Omental fat pad (tissue), 4 donors: ENCODE results near the gene NUDT16. TPM values are rescaled to one million over a fixed set of nuclear protein-coding genes. Genes with fewer than 3 reads are reported as not detected.
"Not testable (repeated sequence)": the region's sequence is repeated elsewhere in the genome, so short reads cannot be mapped to it uniquely, and the experiment has no call there.

ENCODE experiments used
- ATAC-seq: fragments of 150-250 bp; one replicate; pipeline ENCODE4 v1.9.1; 2016; ENCODE audit warnings: mild to moderate bottlenecking, moderate library complexity; ENCODE audit not compliant: low FRiP score
- DNase-seq: peaks from one replicate; pipeline ENCODE4 v3.0.0-alpha.2; 2019; ENCODE audit warnings: low spot score
- total RNA-seq, 4 donors: library from RNA; depleted of rRNA; stranded (reverse); fragments of >200 nt; gene quantifications; one replicate each; pipeline ENCODE4 v1.1.0, GENCODE V29; 2016
- TF ChIP-seq, protein P1 (sequence below), 3 donors: fragments of 450-650 bp; IDR thresholded peaks; one replicate each; pipeline ENCODE4 v1.5.1; 2016 to 2017; ENCODE audit warnings: antibody characterized with exemption in 3 of 3, mild to moderate bottlenecking in 3 of 3, moderate library complexity in 2 of 3

NUDT16 gene
- total RNA-seq, 4 donors from 2014 or later: 26.7 to 62.3 (median 39.0) TPM

DNA sequence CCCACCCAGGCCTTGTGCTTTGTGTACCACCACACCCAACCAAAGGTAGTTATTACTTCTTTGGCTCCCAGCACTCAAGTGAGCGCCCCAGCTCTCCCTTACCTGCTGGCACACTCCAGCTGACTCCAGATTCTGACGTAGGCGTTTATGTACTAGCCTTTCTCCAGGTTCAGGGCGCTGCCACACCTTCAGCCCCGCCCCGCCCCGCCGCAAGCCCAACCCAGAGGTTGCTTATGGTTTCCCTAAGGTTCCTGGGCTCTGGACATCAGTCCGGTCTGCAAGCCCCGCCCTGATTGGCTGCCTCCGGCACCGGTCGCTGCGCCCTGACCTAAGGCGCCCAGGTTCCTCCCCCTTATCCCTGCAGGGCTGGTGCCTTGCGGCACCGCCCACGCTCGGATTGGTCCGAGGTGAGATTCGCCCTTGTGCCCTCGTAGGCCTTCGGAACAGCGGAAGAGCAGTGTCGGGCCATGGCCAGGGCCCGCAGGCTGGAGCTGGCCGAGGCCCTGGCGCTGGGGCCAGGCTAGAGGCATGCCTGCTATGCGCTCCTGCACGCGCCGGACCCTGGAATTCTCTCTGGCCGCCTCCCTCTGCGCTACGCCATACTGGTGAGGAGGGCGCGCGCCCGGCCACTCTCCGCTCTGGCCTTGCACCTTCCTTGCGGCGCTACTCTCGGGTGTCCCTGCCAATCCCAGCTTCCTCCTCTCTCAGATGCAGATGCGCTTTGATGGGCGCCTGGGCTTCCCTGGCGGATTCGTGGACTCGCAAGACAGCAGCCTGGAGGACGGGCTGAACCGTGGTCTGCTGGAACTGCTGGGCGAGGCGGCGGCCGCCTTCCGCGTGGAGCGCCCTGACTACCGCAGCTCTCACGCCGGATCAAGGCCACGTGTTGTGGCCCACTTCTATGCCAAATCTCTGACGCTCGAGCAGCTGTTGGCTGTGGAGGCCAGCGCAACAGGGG, 19.8 kb upstream of the NUDT16 start:
- peak; percentile 94 for ATAC-seq
- DNase-seq: peak; percentile 30
- TF ChIP-seq, protein P1, sequence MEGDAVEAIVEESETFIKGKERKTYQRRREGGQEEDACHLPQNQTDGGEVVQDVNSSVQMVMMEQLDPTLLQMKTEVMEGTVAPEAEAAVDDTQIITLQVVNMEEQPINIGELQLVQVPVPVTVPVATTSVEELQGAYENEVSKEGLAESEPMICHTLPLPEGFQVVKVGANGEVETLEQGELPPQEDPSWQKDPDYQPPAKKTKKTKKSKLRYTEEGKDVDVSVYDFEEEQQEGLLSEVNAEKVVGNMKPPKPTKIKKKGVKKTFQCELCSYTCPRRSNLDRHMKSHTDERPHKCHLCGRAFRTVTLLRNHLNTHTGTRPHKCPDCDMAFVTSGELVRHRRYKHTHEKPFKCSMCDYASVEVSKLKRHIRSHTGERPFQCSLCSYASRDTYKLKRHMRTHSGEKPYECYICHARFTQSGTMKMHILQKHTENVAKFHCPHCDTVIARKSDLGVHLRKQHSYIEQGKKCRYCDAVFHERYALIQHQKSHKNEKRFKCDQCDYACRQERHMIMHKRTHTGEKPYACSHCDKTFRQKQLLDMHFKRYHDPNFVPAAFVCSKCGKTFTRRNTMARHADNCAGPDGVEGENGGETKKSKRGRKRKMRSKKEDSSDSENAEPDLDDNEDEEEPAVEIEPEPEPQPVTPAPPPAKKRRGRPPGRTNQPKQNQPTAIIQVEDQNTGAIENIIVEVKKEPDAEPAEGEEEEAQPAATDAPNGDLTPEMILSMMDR (IDR thresholded peaks at IDR 0.05): no peak

DNA sequence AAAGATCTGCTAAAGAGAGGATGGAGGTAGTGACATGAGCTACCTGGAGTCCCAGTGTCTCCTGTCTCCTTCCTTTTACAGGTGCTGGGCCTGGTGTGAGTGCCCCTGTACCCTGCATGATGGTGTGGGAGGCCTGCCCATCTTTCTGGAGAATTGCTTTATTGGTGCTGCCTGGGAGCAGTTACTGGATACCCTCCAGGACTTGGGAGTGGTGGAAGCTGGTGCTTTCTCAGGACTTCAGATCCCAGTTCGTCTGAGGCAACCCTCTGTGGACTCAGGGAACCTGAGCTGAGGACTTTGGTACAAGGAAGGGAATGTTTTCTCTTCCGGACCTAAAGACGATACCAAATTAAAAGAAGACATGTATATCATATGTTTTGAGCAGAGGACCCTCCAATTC, 18.3 kb upstream of the NUDT16 start:
- no peak for DNase-seq
- TF ChIP-seq, protein P1 (IDR thresholded peaks at IDR 0.05): no peak
- ATAC-seq: no peak

DNA sequence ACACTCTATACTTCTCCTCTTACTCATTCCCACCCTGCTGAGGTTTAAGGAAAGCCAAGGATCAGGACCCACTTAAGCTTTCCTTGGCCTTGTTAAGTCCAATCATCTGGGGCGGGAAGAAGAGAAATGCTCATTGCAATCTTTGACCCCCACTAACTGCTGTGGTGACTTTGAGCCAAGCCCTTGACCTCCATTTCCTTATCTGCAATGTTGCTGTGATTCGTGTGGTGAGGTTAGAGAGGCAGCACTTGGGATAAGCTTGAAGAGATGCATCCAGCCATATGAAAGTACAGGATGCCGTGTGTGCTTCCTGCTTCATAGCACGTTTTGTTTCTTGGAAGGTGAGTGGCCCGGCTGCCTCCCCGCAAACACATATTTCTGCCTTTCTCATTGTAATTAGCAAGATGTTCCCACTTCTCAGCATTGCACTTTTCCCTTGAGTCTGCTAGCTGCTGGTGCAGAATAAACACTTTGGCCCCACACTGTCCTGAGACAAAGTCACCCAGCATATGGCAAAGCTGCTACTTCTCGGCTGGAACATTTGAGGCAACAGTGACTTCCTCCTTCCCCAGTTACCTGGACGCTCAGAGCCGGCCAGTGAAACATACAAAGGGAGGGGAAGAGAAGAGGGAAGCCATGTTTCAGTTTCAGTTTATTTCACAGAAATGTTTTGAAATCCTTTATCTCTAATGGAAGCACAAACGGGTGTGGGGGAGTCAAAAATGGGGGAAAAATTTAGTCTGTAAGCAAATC, 10.5 kb upstream of the NUDT16 start:
- DNase-seq (no peak), ATAC-seq (no peak)
- TF ChIP-seq, protein P1 (IDR thresholded peaks at IDR 0.05): no peak

DNA sequence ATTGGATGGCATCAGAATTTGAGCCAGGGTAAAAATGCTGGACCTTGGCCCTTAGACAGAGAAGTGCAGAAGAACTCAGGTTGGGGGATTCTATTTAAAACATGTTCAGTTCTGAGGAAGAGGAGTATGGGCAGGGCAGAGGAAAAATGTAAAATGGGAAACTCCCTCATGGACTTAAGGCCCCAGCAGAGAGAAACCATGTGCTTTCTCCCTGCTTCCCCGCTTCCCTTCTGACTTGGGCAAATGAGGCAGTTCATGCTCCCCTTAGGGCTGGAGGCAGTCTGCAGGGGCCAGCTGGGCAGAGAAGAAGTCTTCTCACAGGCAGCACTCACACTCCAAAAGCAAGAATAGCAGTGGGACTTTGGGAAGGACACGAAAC, 9.9 kb upstream of the NUDT16 start:
- DNase-seq (no peak), ATAC-seq (peak; percentile 42)
- TF ChIP-seq, protein P1 (IDR thresholded peaks at IDR 0.05): no peak

DNA sequence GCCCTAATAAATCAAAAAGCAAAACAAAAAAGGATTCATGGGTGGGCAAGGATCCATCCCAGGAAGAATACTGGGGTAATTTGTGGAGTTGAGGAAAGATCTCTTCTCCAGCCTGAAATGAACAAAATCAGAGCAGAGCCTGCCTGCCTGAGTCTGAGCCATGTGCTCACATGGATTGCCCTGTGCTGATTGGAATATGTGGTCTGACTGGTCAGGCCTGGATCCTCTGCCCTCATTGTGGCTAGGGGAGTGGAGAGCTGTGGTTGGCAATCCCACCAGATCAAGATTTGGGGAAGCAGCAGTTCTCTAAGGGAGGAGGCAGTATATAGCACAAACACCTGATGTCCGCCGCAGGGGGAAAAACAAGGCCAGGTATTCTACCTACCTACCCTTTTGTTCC, 6.8 kb upstream of the NUDT16 start:
- TF ChIP-seq, protein P1 (IDR thresholded peaks at IDR 0.05): no peak
- DNase-seq: no peak
- no peak for ATAC-seq

DNA sequence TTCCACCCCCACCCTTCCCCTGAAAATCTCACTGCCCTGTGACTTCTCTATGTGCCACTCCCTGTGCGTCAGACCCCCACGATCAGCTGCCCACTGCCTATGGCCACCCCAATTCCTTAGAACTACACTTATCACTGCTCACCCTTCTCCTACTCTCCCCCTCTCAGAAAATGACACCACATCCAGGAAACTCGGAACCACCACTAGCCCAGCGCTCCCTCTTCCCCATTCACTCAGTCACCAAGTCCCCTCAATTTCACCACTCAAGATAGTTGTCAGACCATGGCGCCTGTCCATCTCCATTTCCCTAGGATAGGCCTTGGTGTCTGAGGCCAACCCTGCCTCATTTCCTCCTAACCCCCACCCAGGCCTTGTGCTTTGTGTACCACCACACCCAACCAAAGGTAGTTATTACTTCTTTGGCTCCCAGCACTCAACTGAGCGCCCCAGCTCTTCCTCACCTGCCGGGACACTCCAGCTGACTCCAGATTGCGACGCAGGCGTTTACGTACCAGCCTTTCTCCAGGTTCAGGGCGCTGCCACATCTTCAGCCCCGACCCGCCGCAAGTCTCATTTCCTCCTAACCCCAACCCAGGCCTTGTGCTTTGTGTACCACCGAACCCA, 641 bp upstream of the NUDT16 start:
- ATAC-seq: peak; percentile 9

More for the DNA sequence above, 641 bp upstream of the NUDT16 start:
- DNase-seq: not testable (repeated sequence)
